HG02943 (cell line): ENCODE results near the gene IFNG.

Experiments
- ATAC-seq: cut with Tn5 transposase; IDR thresholded peaks from one replicate; pipeline ENCODE4 v1.9.1; 2021; ENCODE audit warnings: mild to moderate bottlenecking, low read depth, moderate library complexity; ENCODE audit not compliant: unreplicated experiment

IFNG gene

GRCh38 chr12:68169213-68169889 is 9.8 kb upstream of the IFNG start:
- ATAC-seq, result no peak

GRCh38 chr12:68166317-68166831 is 6.8 kb upstream of the IFNG start:
- ATAC-seq, result no peak

- ATAC-seq, result no peak
Observed at GRCh38 chr12:68163560-68164081, 4.1 kb upstream of the IFNG start.

GRCh38 chr12:68162374-68162773 is 2.8 kb upstream of the IFNG start:
- no peak for ATAC-seq

- ATAC-seq, result no peak
Observed at GRCh38 chr12:68158432-68158831, 1.1 kb downstream of the IFNG start.

- ATAC-seq, result no peak
Observed at GRCh38 chr12:68157380-68157779, 2.2 kb downstream of the IFNG start.

GRCh38 chr12:68156636-68157035 is 2.9 kb downstream of the IFNG start:
- ATAC-seq, result no peak

GRCh38 chr12:68154779-68155178 is 4.8 kb downstream of the IFNG start:
- ATAC-seq, result no peak

GRCh38 chr12:68148261-68148951 is 11.1 kb downstream of the IFNG start:
- no peak for ATAC-seq

GRCh38 chr12:68140556-68140955 is 19.0 kb downstream of the IFNG start:
- ATAC-seq, result no peak

GRCh38 chr12:68139941-68140340 is 19.6 kb downstream of the IFNG start:
- ATAC-seq, result no peak

- ATAC-seq, result no peak
Observed at GRCh38 chr12:68139001-68139400, 20.5 kb downstream of the IFNG start.

- no peak for ATAC-seq
Observed at GRCh38 chr12:68138480-68138879, 21.1 kb downstream of the IFNG start.

- ATAC-seq, result no peak
Observed at GRCh38 chr12:68137335-68137830, 22.2 kb downstream of the IFNG start.

- no peak for ATAC-seq
Observed at GRCh38 chr12:68135520-68135919, 24.0 kb downstream of the IFNG start.

GRCh38 chr12:68131867-68132414 is 27.6 kb downstream of the IFNG start:
- no peak for ATAC-seq

- ATAC-seq, result no peak
Observed at GRCh38 chr12:68129979-68130378, 29.6 kb downstream of the IFNG start.

- no peak for ATAC-seq
Observed at GRCh38 chr12:68122236-68122920, 37.2 kb downstream of the IFNG start.

GRCh38 chr12:68121143-68121542 is 38.4 kb downstream of the IFNG start:
- no peak for ATAC-seq

- peak; percentile 65 for ATAC-seq
Observed at GRCh38 chr12:68119724-68120211, 39.8 kb downstream of the IFNG start.

GRCh38 chr12:68119250-68119649 is 40.3 kb downstream of the IFNG start:
- no peak for ATAC-seq
